Activated CD8-positive, alpha-beta memory T cell treated with anti-CD3 and anti-CD28 coated beads for 1 hour (primary cell): Measurements from ENCODE around the gene HTD2.
"Not testable (repeated sequence)": the region's sequence is repeated elsewhere in the genome, so short reads cannot be mapped to it uniquely, and the experiment has no call there.

Experiments
- DNase-seq, 2 donors: peaks; one replicate each; pipeline ENCODE4 v3.0.0-alpha.2; 2020; ENCODE audit warnings: low read depth in 1 of 2; ENCODE audit errors: extremely low read depth in 1 of 2

The HTD2 gene

GRCh38 chr3:58305882-58306711 lies at the start of gene HTD2, which contains the start of gene RPP14:
Gene HTD2 (plus strand): TSS chr3:58306520. CDS start chr3:58317614, 11,094 bp downstream.
Gene RPP14 (plus strand): TSS chr3:58306245. CDS start chr3:58310330, 4,085 bp downstream.
- DNase-seq, result peak; percentile 97 to 99

DNA sequence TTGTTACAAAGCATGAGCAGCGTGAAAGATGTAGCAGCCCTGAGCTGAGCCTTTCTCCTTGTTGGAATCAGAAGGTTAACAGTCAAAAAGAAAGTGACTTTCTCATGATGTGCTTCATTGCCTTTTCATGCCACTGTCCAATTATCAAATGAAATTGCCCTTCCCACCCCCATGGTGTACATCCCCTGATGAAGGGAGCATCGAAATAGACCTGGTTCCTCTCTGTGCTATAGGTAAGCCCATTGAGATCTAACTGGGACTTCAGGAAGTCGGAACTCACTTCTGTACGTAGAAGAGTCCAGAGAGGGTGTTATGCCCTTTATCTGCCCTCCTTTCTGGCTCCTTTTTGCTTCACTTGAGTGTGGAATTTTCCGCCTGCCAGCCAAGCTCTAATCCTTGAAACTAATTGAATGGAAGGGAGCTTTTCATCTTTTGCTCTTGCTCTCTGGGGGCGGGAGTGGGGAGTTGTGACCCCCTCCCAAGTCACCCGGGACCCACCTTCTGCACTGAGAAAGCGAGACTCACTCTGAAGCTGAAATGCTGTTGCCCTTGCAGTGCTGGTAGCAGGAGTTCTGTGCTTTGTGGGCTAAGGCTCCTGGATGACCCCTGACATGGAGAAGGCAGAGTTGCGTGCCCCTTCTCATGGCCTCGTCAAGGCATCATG lies 47.8 kb upstream of the HTD2 start:
- DNase-seq, result no peak

DNA sequence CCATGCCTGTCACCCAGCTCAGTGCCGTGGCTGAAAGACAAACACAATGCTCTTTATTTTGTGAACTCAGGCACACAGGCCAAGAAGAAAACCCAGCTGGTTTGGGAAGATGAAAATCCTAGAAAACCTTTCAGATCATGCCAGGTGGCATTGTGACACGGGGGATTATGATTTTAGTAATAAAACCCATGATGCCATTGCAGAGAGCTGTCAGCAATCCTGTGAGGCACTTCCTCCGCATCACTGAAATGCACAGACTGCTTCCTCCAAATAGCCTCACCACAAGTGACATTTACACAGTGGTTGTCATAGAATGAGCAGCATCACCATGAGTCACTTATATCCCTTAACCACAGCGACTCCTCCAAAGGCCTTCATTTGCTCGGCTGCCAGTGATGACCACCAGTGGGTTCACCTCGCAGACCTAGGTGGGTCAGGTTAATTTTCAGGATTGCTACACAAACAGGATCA lies 46.0 kb upstream of the HTD2 start:
- DNase-seq, result no peak

DNA sequence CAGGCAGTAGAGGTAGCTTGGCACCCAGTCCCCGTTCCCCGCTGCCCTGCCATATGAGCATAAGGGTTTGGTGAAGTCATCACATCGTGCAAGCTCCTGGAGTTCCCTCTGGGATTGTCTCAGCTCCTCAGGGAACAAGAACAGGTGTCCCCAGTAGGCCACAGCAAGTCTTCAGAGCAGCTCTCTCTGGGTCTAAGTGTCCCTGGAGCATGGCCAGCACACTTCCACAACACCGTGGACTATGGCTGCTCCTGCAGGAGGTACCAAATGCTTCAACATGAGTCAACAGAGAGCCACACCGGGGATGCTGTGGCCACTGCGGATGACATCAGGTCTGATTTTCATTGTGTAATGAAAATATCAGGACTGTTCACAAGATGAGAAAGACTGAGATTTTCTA lies 45.6 kb upstream of the HTD2 start:
- DNase-seq, result no peak

DNA sequence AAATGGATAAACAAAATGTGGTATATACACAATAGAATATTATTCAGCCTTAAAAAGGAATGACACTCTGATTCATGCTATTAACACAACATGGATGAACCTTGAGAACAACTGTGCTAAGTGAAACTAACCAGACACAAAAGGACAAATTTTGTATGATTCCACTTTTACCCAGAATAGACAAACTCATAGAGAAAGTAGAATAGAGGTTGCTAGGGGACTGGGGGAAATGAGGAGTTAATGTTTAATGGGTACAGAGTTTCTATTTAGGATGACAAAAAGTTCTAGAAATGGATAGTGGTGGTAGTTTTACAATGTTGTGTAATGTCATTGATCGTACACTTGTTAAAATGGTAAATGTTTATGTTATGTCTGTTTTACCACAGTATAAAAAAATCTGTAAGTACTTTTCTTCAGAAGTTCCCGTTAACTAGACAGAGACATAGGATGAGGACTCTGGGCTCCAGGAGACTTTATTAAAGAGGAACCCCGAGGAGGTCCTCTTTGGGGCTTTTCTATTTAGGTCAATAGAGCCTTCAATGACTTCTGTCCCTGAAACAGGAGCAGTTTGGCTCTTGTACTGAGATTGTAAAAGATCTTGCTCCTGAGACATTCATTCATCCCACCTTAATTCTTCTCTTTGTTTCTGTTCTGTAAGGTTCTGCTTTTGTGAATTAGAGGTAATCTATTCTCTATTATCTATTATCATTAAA lies 44.2 kb upstream of the HTD2 start:
- DNase-seq, result no peak

GRCh38 chr3:58266577-58266976 lies 39.7 kb upstream of the HTD2 start:
- DNase-seq, result no peak

DNA sequence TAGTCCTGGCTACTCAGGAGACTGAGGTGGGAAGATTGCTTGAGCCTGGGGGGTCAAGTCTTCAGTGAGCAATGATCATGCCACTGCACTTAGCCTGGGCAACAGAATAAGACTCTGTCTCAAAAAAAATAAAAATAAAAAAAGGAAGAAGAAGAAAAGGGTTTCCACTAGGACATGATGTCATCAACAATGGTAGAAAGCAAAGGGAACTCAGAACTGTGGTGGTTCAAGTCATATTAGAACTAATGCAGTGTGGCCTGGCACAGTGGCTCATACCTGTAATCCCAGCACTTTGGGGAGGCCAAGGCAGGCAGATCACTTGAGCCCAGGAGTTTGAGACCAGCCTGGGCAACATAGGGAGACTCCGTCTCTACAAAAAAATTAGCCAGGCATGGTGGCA lies 38.8 kb upstream of the HTD2 start:
- not testable (repeated sequence) for DNase-seq

- no peak for DNase-seq
Measured at GRCh38 chr3:58269356-58269755, 37.0 kb upstream of the HTD2 start.

GRCh38 chr3:58270485-58270884 lies 35.8 kb upstream of the HTD2 start:
- DNase-seq, result no peak

DNA sequence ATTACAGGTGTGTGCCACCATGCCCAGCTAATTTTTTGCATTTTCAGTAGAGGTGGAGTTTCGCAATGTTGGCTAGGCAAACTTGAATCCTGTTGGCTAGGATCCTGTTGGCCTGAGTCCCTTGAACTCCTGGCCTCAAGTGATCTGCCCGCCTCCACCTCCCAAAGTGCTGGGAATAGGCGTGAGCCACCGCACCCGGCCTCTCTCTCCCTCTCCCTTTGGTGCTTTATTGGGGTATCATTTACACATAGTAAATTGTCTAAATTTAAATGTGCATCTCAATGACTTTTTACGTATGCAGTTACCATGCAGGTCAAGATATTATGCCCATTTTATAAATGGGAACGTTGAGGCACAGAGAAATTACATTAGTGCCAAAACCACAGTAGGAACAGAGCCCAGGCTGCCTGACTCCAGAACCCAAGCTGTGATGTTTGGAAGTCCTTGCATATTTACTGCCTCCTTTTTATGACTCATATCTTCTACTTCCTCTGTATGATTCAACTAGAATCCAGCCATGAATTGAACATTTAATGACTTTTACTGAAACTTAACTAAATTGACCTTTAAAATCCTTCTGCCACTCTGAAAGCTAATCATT lies 34.3 kb upstream of the HTD2 start:
- no peak for DNase-seq

- no peak for DNase-seq
Measured at GRCh38 chr3:58272891-58273290, 33.4 kb upstream of the HTD2 start.

DNA sequence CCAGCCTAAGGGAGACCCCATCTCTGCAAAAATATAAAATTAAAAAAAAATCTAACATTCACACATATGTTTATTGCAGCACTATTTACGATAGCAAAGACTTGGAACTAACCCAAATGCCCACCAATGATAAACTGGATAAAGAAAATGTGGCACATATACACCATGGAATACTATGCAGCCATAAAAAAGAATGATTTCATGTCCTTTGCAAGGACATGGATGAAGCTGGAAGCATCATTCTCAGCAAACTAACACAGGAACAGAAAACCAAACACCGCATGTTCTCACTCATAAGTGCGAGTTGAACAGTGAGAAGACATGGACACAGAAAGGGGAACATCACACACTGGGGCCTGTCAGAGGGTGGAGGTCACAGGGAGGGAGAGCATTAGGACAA lies 33.0 kb upstream of the HTD2 start:
- not testable (repeated sequence) for DNase-seq

DNA sequence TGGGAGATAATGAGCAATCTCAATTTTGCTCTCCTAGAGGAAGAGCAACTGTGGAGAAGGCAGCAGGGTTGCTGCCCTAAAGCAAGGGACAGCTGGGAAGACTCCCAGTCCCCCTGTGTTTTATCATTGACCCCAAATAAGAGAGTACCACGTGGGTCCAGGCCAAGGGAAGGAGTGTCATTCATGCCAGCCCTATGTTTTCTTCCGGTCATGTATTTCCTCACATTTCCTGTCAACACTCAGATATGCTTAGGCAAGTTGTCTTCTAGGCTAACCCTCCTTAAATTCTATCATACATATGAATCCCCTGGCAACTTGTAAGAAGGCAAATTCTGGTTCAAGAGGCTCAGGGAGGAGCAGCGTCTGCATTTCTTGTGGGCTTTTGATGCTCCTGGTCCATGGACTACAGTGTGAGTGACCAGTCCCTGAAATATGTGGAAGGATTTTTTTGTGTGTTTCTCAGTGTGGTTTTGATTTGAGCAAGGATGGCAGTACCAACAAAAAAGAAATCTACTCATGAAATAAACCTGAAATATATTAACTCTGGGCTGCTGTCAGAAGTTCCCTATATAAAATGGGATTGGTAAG lies 32.2 kb upstream of the HTD2 start:
- DNase-seq, result no peak

DNA sequence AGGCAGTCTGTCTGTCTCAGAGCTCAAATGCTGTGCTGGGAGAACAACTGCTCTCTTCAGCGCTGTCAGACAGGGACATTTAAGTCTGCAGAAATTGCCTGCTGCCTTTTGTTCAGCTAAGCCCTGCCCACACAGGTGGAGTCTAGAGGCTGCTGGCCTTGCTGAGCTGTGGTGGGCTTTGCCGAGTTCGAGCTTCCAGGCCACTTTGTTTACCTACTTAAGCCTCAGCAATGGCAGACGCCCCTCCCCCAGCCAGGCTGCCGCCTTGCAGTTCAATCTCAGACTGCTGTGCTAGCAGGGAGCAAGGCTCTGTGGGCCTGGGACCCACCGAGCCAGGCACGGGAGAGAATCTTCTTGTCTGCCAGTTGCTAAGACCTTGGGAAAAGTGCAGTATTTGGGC lies 25.3 kb upstream of the HTD2 start:
- no peak for DNase-seq

GRCh38 chr3:58285334-58285733 lies 21.0 kb upstream of the HTD2 start:
- no peak for DNase-seq

DNA sequence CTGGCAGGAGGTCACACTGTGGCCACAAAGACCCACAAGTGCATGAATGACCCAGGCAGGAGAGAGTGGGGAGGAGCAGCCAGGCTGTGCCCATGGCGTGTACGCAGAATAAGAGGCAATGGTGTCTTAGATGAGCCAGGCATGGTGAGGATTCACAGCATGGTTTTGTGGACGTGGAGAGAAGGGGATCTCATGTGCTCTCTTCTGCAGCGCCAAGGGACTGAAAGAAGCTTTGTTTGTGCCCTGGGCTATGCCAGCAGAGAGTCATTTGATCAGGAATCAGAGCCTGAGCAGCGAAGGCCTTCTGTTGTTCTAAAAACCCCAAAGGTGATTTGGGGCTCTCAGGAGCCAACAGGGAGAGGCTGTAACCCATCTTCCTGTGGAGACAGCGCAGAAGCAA lies 19.0 kb upstream of the HTD2 start:
- DNase-seq, result no peak

DNA sequence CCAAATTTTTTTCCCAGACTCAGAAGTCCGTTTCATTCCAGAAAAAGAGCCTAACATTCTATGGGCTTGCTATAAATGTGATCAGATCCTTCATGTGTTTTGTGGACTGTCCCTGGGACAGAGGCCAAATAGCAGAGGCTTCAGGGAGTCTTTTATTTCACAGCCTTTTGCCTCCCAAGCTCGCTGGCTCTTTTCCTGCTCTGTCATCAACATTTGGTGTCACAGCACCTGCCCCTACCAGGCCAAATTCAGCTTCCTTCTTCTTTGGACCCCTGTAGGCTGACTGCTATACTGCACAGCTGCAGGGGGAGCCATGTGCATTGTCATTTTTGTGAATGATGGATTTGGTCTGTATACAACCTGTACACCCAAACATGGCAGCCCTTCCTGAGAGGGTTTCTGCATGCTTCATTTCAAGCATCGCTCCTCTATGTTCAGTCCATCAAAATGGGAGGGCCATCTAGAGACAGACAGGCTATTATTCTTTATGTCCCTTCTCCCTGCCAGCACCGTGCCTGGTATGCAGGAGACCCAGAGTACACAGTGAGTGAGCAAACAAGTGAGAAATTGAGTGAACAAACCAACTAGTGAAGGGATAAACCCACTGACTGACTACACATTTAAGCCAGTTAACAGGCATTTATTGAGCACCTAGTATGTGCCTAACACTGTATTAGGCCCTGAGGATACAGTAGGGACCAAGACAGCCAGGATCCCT lies 18.1 kb upstream of the HTD2 start:
- DNase-seq, result no peak

DNA sequence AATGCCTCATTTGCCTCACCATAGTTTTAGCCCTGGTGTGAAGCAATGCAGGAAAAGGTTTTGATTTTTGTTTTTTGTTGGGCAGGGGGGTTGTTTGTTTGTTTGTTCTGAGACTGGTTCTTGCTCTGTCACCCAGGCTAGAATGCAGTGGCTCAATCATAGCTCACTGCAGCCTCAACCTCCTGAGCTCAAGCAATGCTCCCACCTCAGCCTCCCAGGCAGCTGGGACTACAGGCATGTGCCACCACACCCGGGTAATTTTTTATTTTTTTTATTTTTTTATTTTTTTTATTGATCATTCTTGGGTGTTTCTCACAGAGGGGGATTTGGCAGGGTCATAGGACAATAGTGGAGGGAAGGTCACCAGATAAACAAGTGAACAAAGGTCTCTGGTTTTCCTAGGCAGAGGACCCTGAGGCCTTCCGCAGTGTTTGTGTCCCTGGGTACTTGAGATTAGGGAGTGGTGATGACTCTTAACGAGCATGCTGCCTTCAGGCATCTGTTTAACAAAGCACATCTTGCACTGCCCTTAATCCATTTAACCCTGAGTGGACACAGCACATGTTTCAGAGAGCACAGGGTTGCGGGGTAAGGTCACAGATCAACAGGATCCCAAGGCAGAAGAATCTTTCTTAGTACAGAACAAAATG lies 17.2 kb upstream of the HTD2 start:
- not testable (repeated sequence) for DNase-seq

DNA sequence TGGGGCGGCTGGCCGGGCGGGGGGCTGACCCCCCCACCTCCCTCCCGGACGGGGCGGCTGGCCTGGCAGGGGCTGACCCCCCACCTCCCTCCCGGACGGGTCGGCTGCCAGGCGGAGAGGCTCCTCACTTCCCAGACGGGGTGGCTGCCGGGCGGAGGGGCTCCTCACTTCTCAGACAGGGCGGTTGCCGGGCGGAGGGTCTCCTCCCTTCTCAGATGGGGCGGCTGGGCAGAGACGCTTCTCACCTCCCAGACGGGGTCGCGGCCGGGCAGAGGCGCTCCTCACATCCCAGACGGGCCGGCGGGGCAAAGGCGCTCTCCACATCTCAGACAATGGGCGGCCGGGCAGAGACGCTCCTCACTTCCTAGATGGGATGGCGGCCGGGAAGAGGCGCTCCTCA lies 15.9 kb upstream of the HTD2 start:
- DNase-seq, result not testable (repeated sequence)
